ENCODE data around the gene GAGE10.
"Not testable (repeated sequence)": the region's sequence is repeated elsewhere in the genome, so short reads cannot be mapped to it uniquely, and the experiment has no call there.

The GAGE10 gene

GRCh38 chrX:49322266-49322665 lies 18.8 kb downstream of the GAGE10 start:
- not testable (repeated sequence) for DNase-seq

- DNase-seq = not testable (repeated sequence)
Observed at GRCh38 chrX:49323735-49324134, 20.3 kb downstream of the GAGE10 start.

- not testable (repeated sequence) for DNase-seq
Observed at GRCh38 chrX:49330421-49330820, 27.0 kb downstream of the GAGE10 start.

GRCh38 chrX:49331282-49331681 lies 27.8 kb downstream of the GAGE10 start, which contains the start of gene GAGE13:
TSS of gene GAGE13 (plus strand) at chrX:49331582. CDS start at chrX:49332738, 1,156 bp downstream.
- not testable (repeated sequence) for DNase-seq

GRCh38 chrX:49331841-49332240 lies 28.4 kb downstream of the GAGE10 start:
- not testable (repeated sequence) for DNase-seq

GRCh38 chrX:49341449-49341848 lies 38.0 kb downstream of the GAGE10 start:
- DNase-seq = not testable (repeated sequence)

- DNase-seq = not testable (repeated sequence)
Observed at GRCh38 chrX:49344496-49345175, 41.2 kb downstream of the GAGE10 start.

GRCh38 chrX:49345402-49345801 lies 42.0 kb downstream of the GAGE10 start:
- DNase-seq = not testable (repeated sequence)

GRCh38 chrX:49346150-49346549 lies 42.7 kb downstream of the GAGE10 start:
- not testable (repeated sequence) for DNase-seq

All from amygdala (tissue), 56 donors.